H4 (cell line): ENCODE results near the gene PRPF6. TPM values are rescaled to one million over a fixed set of nuclear protein-coding genes. Genes with fewer than 3 reads are reported as not detected.

Source experiments
- DNase-seq: peaks from one replicate; pipeline ENCODE4 v3.0.0-alpha.2; 2015; ENCODE audit warnings: low spot score
- total RNA-seq: library from RNA; depleted of rRNA; stranded (reverse); fragments of >200 nt; shearing (Covaris generic); gene quantifications from 2 replicates; pipeline ENCODE4 v1.2.3, GENCODE V29; 2014; rRNA removed

Gene PRPF6
- total RNA-seq, 1 experiment from 2014 or later, result 36.5 TPM

GRCh38 chr20:64076061-64076997 lies 95.4 kb downstream of the PRPF6 start:
- DNase-seq, result no peak

GRCh38 chr20:64077094-64077493 lies 96.2 kb downstream of the PRPF6 start:
- no peak for DNase-seq

GRCh38 chr20:64077541-64077875 lies 96.6 kb downstream of the PRPF6 start:
- DNase-seq, result no peak

- DNase-seq, result no peak
Observed at GRCh38 chr20:64077876-64078551, 97.1 kb downstream of the PRPF6 start.

- DNase-seq, result no peak
Observed at GRCh38 chr20:64078934-64079272, 98.0 kb downstream of the PRPF6 start.

GRCh38 chr20:64079273-64080012 lies 98.5 kb downstream of the PRPF6 start, which contains the start of gene RGS19:
Gene RGS19 (minus strand): TSS chr20:64079518. CDS start chr20:64076886, 2,632 bp downstream.
- DNase-seq, result peak; percentile 52

GRCh38 chr20:64080013-64080812 lies 99.3 kb downstream of the PRPF6 start, which contains the start of gene OPRL1:
Gene OPRL1 (plus strand): TSS chr20:64080082. CDS start chr20:64092721, 12,639 bp downstream.
- DNase-seq, result no peak

- DNase-seq, result no peak
Observed at GRCh38 chr20:64080813-64081623, 100.1 kb downstream of the PRPF6 start.

- no peak for DNase-seq
Observed at GRCh38 chr20:64081624-64081964, 100.7 kb downstream of the PRPF6 start.

GRCh38 chr20:64082126-64082731 lies 101.3 kb downstream of the PRPF6 start:
- no peak for DNase-seq

Other genes with a start within 250 kb of the PRPF6 start
- gene LIME1, start 244.5 kb upstream of the PRPF6 start, total RNA-seq, result 0.27 and 0.68 TPM in 2 replicates
- 12.9 and 18.8 TPM in 2 replicates for gene SLC2A4RG, start 241.4 kb upstream of the PRPF6 start, total RNA-seq
- 0.68 and 3.1 TPM in 2 replicates for gene ZBTB46, start 149.9 kb upstream of the PRPF6 start, total RNA-seq
- not detected in 2 replicates for gene ABHD16B, start 119.6 kb upstream of the PRPF6 start, total RNA-seq
- 44.7 and 56.7 TPM in 2 replicates for gene TPD52L2, start 115.9 kb upstream of the PRPF6 start, total RNA-seq
- 16.1 and 21.0 TPM in 2 replicates for gene DNAJC5, start 86.0 kb upstream of the PRPF6 start, total RNA-seq
- 14.1 and 16.1 TPM in 2 replicates for gene UCKL1, start 24.7 kb upstream of the PRPF6 start, total RNA-seq
- 2.2 and 4.4 TPM in 2 replicates for gene ZNF512B, start 11.2 kb upstream of the PRPF6 start, total RNA-seq
- not detected in 2 replicates for gene SAMD10, start 1.5 kb upstream of the PRPF6 start, total RNA-seq
- 0.08 TPM in 1 of 2 replicates, not detected in the other for gene C20orf204, start 55.0 kb downstream of the PRPF6 start, total RNA-seq
- 0.19 TPM in 1 of 2 replicates, not detected in the other for gene SOX18, start 68.5 kb downstream of the PRPF6 start, total RNA-seq
- gene TCEA2, start 82.1 kb downstream of the PRPF6 start, total RNA-seq, result 40.6 and 41.7 TPM in 2 replicates
- 18.5 and 19.8 TPM in 2 replicates for gene RGS19, start 98.4 kb downstream of the PRPF6 start, total RNA-seq
- gene OPRL1, start 99.0 kb downstream of the PRPF6 start, total RNA-seq, result 0.23 and 0.97 TPM in 2 replicates
- gene LKAAEAR1, start 103.3 kb downstream of the PRPF6 start, total RNA-seq, result 0.60 TPM in 1 of 2 replicates, not detected in the other
- not detected in 2 replicates for gene NPBWR2, start 126.4 kb downstream of the PRPF6 start, total RNA-seq
- 0.27 and 1.5 TPM in 2 replicates for gene MYT1, start 183.3 kb downstream of the PRPF6 start, total RNA-seq